Lung (tissue), 12 donors: ENCODE data around the gene PSMD13. TPM values are rescaled to one million over a fixed set of nuclear protein-coding genes. Genes with fewer than 3 reads are reported as not detected.

Experiments
- ATAC-seq: fragments of 200-7000 bp; cut with Tn5 transposase; one replicate; pipeline ENCODE4 v1.9.1; 2020; ENCODE audit warnings: moderate number of reproducible peaks; ENCODE audit not compliant: insufficient read depth, low FRiP score
- DNase-seq, 3 donors: peaks; one replicate each; pipeline ENCODE4 v3.0.0-alpha.2; 2013 to 2017
- H3K27ac ChIP-seq, 2 donors: one replicate each; pipeline ENCODE4 v1.5.1; 2013; ENCODE audit warnings: mild to moderate bottlenecking in 2 of 2, moderate library complexity in 2 of 2, control low read depth in 1 of 2, inconsistent platforms in 1 of 2, low read depth in 1 of 2, low read length in 1 of 2
- H3K27me3 ChIP-seq, 3 donors: one replicate each; pipeline ENCODE4 v1.5.1; 2013; ENCODE audit warnings: low read length in 2 of 3; ENCODE audit not compliant: control insufficient read depth in 3 of 3, insufficient read depth in 3 of 3
- H3K36me3 ChIP-seq, 4 donors: one replicate each; pipeline ENCODE4 v1.5.1; 2013; ENCODE audit warnings: low read length in 4 of 4, mild to moderate bottlenecking in 1 of 4, moderate library complexity in 1 of 4; ENCODE audit not compliant: control insufficient read depth in 4 of 4, insufficient read depth in 4 of 4
- H3K4me1 ChIP-seq, 5 donors: one replicate each; pipeline ENCODE4 v1.5.1; 2013; ENCODE audit warnings: low read length in 5 of 5, mild to moderate bottlenecking in 2 of 5, moderate library complexity in 1 of 5; ENCODE audit not compliant: control insufficient read depth in 5 of 5, insufficient read depth in 5 of 5
- H3K4me3 ChIP-seq: one replicate; pipeline ENCODE4 v1.5.1; 2013; ENCODE audit warnings: mild to moderate bottlenecking, control low read depth, moderate library complexity
- H3K9ac ChIP-seq, 2 donors: one replicate each; pipeline ENCODE4 v1.5.1; 2013; ENCODE audit warnings: low read length in 2 of 2, control low read depth in 1 of 2; ENCODE audit not compliant: insufficient read depth in 1 of 2
- H3K9me3 ChIP-seq, 4 donors: one replicate each; pipeline ENCODE4 v1.5.1; 2013; ENCODE audit warnings: low read length in 3 of 4, mild to moderate bottlenecking in 1 of 4, moderate library complexity in 1 of 4; ENCODE audit not compliant: control insufficient read depth in 4 of 4, insufficient read depth in 3 of 4
- WGBS, 2 donors: extraction: QIAGEN DNeasy Blood & Tissue Kit; methylation state at CpG; one replicate each; pipeline ENCODE4 v1.1.7; 2013; 5-methylcytosine and 5-hydroxymethylcytosine counted together
- polyA plus RNA-seq, 2 donors: library from polyadenylated mRNA; stranded (reverse); fragments of 200-250 nt; gene quantifications; one replicate each; pipeline ENCODE4 v1.2.1, GENCODE V29; 2013
- total RNA-seq, 2 donors: library from RNA; depleted of rRNA in 1 of 2; stranded (reverse); fragments of >200 nt in 1 of 2; gene quantifications; one replicate each; pipeline ENCODE4 v1.2.1, GENCODE V29; 2014 to 2021
- TF ChIP-seq, protein P1 (sequence below): IDR thresholded peaks from 2 replicates; pipeline ENCODE4 v1.5.1; 2012; ENCODE audit warnings: mild to moderate bottlenecking; ENCODE audit errors: control extremely low read depth, extremely low read depth
- donor health status: control.
- donor health status: control.
- donor health status: Bipolar disorder and iron deficiency.
- donor health status: healthy.
- donor health status: DM: yes; HTN: yes; CAD: no.

Gene PSMD13
- total and polyA plus RNA-seq, 4 donors = 75.2 to 184 (median 145) TPM

DNA sequence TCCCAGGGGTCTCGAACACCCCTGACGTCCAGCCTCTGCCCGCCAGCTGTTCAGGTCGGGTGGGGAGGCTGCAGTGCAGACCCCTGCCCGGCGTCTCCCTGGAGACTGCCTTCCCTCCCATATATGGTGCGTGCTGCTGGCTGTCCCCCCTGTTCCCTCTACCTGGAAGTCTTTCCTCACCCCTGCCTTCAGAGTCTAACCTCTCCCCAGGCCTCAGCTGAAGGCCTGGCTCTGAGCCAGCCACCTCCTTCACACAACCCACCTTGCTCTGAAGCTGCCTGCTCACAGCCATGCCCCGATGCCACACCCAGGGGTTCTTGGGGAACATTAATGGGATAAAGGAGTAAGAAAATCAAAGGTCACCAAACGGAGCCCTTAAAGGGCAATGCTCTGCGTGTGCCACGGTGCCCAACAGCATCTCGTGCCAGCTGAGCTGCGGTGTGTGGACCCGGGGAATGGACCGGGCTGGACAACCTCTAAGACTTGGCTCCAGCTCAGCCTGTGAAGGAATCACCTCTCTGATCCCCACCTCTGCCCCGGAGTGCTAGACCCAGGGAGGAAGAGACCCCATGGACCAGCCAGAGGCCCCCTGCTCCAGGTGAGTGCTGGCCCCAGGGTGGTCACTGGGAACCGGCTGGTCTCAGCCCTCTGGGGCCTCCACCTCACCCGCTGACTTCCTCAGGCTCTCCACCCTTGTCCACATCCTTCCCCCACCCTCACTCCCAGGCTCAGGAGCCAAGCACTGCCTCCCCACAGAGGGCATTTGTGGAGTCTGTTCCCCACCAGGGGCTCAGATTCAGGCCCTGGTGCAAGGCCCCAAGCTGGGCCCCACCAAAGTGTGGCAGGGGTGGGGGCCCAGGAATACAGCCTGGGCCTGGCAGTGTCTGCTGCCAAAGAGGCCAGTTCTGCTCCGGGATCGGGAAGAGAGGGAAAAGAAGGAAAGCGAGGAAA is 41.5 kb downstream of the PSMD13 start, which contains the start of gene NLRP6:
Gene NLRP6, plus strand, starts transcription at position 407 of the 951 bp plus-strand sequence. Its CDS starts 163 bp downstream, at position 570.
- DNase-seq (no peak), ATAC-seq (no peak)
- no peak within 1 kb of the TSS for H3K27ac ChIP-seq
- H3K4me3 ChIP-seq = peak within 1 kb of the TSS; percentile 5
- no peak within 1 kb of the TSS for H3K9ac ChIP-seq
- TF ChIP-seq, protein P1, sequence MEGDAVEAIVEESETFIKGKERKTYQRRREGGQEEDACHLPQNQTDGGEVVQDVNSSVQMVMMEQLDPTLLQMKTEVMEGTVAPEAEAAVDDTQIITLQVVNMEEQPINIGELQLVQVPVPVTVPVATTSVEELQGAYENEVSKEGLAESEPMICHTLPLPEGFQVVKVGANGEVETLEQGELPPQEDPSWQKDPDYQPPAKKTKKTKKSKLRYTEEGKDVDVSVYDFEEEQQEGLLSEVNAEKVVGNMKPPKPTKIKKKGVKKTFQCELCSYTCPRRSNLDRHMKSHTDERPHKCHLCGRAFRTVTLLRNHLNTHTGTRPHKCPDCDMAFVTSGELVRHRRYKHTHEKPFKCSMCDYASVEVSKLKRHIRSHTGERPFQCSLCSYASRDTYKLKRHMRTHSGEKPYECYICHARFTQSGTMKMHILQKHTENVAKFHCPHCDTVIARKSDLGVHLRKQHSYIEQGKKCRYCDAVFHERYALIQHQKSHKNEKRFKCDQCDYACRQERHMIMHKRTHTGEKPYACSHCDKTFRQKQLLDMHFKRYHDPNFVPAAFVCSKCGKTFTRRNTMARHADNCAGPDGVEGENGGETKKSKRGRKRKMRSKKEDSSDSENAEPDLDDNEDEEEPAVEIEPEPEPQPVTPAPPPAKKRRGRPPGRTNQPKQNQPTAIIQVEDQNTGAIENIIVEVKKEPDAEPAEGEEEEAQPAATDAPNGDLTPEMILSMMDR = no peak
- no peaks in the 10 kb centered on the region for H3K9me3 ChIP-seq
- peaks cover 0 to 70% (median 32%) of the 10 kb centered on the region in 3 donors for H3K27me3 ChIP-seq
- 66 to 77% methylated on average over 21 of the region's 21 CpGs for WGBS, 2 donors
- peaks cover 0 to 15% (median 0%) of the 10 kb centered on the region in 5 donors for H3K4me1 ChIP-seq
- no peaks in the 10 kb centered on the region for H3K36me3 ChIP-seq

DNA sequence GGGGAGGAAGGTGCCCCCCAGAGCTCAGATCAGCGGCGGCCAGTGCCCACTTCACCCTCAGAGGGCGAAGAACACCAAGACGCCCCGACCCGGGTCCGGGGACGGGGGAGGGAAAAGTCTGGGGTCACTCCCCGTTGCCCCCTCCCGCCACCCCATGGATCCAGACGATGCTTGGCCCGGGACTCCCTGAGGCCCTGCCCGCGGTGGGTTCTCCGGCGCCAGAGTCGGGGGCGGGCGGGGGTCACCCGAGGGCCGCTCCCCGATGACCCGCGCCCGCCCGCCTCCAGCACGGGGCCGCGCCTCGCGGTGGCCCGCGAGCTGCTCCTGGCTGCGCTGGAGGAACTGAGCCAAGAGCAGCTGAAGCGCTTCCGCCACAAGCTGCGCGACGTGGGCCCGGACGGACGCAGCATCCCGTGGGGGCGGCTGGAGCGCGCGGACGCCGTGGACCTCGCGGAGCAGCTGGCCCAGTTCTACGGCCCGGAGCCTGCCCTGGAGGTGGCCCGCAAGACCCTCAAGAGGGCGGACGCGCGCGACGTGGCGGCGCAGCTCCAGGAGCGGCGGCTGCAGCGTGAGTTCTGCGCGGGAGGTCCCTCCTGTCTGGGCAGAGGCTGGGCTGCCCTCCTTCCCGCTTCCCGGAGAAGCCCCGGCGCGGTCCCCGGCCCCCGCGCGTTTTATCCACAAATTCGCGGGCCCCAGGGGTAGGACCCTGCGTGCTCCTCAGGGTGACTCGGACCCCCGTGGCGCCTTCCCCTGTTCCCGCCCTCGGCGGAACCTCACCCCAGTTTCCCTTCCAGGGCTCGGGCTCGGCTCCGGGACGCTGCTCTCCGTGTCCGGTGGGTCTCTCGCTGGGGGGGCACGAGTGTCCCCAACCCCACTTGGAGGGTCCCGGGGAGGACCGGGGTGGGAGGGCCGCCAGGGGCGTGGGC is 42.5 kb downstream of the PSMD13 start:
- no peak overlapping the region for H3K27ac ChIP-seq
- H3K9ac ChIP-seq = no peak overlapping the region
- H3K27me3 ChIP-seq = peaks cover 0 to 70% (median 36%) of the 10 kb centered on the region in 3 donors
- ATAC-seq (no peak), DNase-seq (peak in 1 of 3 donors; percentile 48)
- H3K4me1 ChIP-seq = peaks cover 0 to 15% (median 0%) of the 10 kb centered on the region in 5 donors
- H3K4me3 ChIP-seq = peak overlapping the region; percentile 5
- no peaks in the 10 kb centered on the region for H3K9me3 ChIP-seq
- whole genome bisulfite sequencing, 2 donors = 12 to 17% methylated on average over 82 to 97 of the region's 97 CpGs
- TF ChIP-seq, protein P1 = no peak
- H3K36me3 ChIP-seq = no peaks in the 10 kb centered on the region

DNA sequence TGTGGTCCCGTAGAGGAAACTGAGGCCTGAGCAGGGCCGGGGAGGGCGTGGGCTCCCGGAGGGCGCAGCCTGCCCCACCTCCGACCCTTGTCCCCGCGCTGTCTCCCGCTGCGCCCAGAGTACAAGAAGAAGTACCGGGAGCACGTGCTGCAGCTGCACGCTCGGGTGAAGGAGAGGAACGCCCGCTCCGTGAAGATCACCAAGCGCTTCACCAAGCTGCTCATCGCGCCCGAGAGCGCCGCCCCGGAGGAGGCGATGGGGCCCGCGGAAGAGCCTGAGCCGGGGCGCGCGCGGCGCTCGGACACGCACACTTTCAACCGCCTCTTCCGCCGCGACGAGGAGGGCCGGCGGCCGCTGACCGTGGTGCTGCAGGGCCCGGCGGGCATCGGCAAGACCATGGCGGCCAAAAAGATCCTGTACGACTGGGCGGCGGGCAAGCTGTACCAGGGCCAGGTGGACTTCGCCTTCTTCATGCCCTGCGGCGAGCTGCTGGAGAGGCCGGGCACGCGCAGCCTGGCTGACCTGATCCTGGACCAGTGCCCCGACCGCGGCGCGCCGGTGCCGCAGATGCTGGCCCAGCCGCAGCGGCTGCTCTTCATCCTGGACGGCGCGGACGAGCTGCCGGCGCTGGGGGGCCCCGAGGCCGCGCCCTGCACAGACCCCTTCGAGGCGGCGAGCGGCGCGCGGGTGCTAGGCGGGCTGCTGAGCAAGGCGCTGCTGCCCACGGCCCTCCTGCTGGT is 43.4 kb downstream of the PSMD13 start:
- Histone ChIP-seq H3K9me3 (no peaks in the 10 kb centered on the region), H3K27me3 (peaks cover 0 to 66% (median 36%) of the 10 kb centered on the region in 3 donors), H3K4me3 (no peak overlapping the region), H3K9ac (no peak overlapping the region), H3K4me1 (peaks cover 0 to 15% (median 0%) of the 10 kb centered on the region in 5 donors), H3K36me3 (no peaks in the 10 kb centered on the region), H3K27ac (no peak overlapping the region)
- TF ChIP-seq, protein P1 = no peak
- ATAC-seq (peak; percentile 45), DNase-seq (peak in 2 of 3 donors; percentile 16 to 32)
- WGBS, 2 donors = 3 to 4% methylated on average over 69 to 85 of the region's 85 CpGs
